Measurements from ENCODE around the gene CNKSR3.

DNA sequence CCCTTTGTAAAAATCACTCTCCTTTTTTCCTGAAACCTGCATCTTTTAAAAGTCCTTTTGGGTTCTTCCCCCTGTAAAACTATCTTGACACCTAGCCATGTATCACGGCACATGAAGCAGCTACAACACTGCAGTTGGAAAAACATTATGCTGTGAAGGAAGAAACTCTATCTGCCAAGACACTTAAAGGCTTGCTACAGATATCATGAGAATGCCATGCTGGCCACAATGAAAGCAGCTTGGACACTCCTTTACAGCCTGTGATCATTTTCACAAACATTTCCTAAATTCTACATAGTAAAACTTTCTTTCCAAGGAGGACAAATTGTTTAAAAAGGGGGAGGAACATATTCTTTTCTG lies 31.8 kb downstream of the CNKSR3 start:
- TF ChIP-seq POLR2A (IDR thresholded peaks at IDR 0.05) = no peak
- TF ChIP-seq, protein P1, sequence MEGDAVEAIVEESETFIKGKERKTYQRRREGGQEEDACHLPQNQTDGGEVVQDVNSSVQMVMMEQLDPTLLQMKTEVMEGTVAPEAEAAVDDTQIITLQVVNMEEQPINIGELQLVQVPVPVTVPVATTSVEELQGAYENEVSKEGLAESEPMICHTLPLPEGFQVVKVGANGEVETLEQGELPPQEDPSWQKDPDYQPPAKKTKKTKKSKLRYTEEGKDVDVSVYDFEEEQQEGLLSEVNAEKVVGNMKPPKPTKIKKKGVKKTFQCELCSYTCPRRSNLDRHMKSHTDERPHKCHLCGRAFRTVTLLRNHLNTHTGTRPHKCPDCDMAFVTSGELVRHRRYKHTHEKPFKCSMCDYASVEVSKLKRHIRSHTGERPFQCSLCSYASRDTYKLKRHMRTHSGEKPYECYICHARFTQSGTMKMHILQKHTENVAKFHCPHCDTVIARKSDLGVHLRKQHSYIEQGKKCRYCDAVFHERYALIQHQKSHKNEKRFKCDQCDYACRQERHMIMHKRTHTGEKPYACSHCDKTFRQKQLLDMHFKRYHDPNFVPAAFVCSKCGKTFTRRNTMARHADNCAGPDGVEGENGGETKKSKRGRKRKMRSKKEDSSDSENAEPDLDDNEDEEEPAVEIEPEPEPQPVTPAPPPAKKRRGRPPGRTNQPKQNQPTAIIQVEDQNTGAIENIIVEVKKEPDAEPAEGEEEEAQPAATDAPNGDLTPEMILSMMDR (IDR thresholded peaks at IDR 0.05) = no peak

Measured in right lobe of liver (tissue), 4 donors.